Vagina (tissue), 2 donors: ENCODE results near the gene WDFY1. TPM values are rescaled to one million over a fixed set of nuclear protein-coding genes. Genes with fewer than 3 reads are reported as not detected.

Source experiments
- DNase-seq, 2 donors: peaks; one replicate each; pipeline ENCODE4 v3.0.0-alpha.2; 2017; ENCODE audit errors: extremely low spot score in 2 of 2
- H3K27ac ChIP-seq: fragments of 200-600 bp; sonication (generic); one replicate; pipeline ENCODE4 v1.5.1; 2019
- H3K27me3 ChIP-seq: fragments of 200-600 bp; sonication (generic); one replicate; pipeline ENCODE4 v1.5.1; 2019
- H3K36me3 ChIP-seq, 2 donors: fragments of 200-600 bp; sonication (generic); one replicate each; pipeline ENCODE4 v1.5.1; 2017 to 2019
- H3K4me1 ChIP-seq: fragments of 200-600 bp; sonication (generic); one replicate; pipeline ENCODE4 v1.5.1; 2019
- H3K4me3 ChIP-seq, 2 donors: fragments of 200-600 bp; sonication (generic); 1 replicate in 1 of 2; 2 replicates in 1 of 2; pipeline ENCODE4 v1.5.1; 2016 to 2019
- H3K9me3 ChIP-seq: fragments of 200-600 bp; sonication (generic); one replicate; pipeline ENCODE4 v1.5.1; 2019
- CTCF ChIP-seq, 3 experiments: fragments of 450-650 bp in 2 of 3; fragments of 200-600 bp in 1 of 3; sonication (generic) in 1 of 3; IDR thresholded peaks; one replicate each; pipeline ENCODE4 v1.5.1; 2017 to 2019; ENCODE audit warnings: antibody characterized with exemption in 3 of 3, mild to moderate bottlenecking in 2 of 3, moderate library complexity in 2 of 3
- POLR2A ChIP-seq, 2 donors: fragments of 450-650 bp; IDR thresholded peaks; one replicate each; pipeline ENCODE4 v1.6.1; 2017; ENCODE audit warnings: antibody characterized with exemption in 2 of 2, mild to moderate bottlenecking in 2 of 2, moderate library complexity in 2 of 2
- POLR2AphosphoS5 ChIP-seq, 2 donors: sonication (generic); formaldehyde crosslinking; IDR thresholded peaks; one replicate each; pipeline ENCODE4 v1.9.0; 2017; ENCODE audit warnings: antibody characterized with exemption in 2 of 2, mild to moderate bottlenecking in 2 of 2, low read depth in 1 of 2; ENCODE audit not compliant: insufficient read depth in 1 of 2
- intact Hi-C: fragments of 100-400 bp; cut with DNase I; formaldehyde crosslinking; loops from one replicate; pipeline ENCODE4 v1.15.1; 2023
- total RNA-seq: library from RNA; depleted of rRNA; stranded (reverse); fragments of >200 nt; gene quantifications from one replicate; pipeline ENCODE4 v1.2.3, GENCODE V29; 2016

Gene WDFY1
- total RNA-seq, 1 donor from 2014 or later = 44.2 TPM

- Histone ChIP-seq H3K4me1 (peaks cover 92% of the 10 kb centered on the region), H3K4me3 (no peak overlapping the region), H3K9me3 (no peaks in the 10 kb centered on the region), H3K36me3 (no peaks in the 10 kb centered on the region), H3K27me3 (no peaks in the 10 kb centered on the region), H3K27ac (no peak overlapping the region)
- TF ChIP-seq CTCF (IDR thresholded peaks at IDR 0.05) (no peak), POLR2A (IDR thresholded peaks at IDR 0.05) (no peak), POLR2AphosphoS5 (IDR thresholded peaks at IDR 0.05; ENCODE audit: insufficient read depth in 1 of 2, low read depth in 1 of 2) (no peak)
- no peak for DNase-seq
- intact Hi-C loops = no loop called here
Measured at GRCh38 chr2:223932816-223933800, 12.0 kb downstream of the WDFY1 start.

- no peak for TF ChIP-seq POLR2A (IDR thresholded peaks at IDR 0.05)
- H3K9me3 ChIP-seq = no peaks in the 10 kb centered on the region
- DNase-seq = no peak
- H3K27me3 ChIP-seq = no peaks in the 10 kb centered on the region
- no peak overlapping the region for H3K27ac ChIP-seq
- no peak overlapping the region for H3K4me3 ChIP-seq
- peaks cover 64% of the 10 kb centered on the region for H3K4me1 ChIP-seq
- no peaks in the 10 kb centered on the region for H3K36me3 ChIP-seq
- intact Hi-C loops = no loop called here
Measured at GRCh38 chr2:223930103-223930976, 14.8 kb downstream of the WDFY1 start.

- intact Hi-C loops = no loop called here
- Histone ChIP-seq H3K4me3 (no peak overlapping the region), H3K4me1 (peaks cover 57% of the 10 kb centered on the region), H3K36me3 (no peaks in the 10 kb centered on the region), H3K27me3 (no peaks in the 10 kb centered on the region), H3K9me3 (no peaks in the 10 kb centered on the region), H3K27ac (no peak overlapping the region)
- no peak for DNase-seq
- TF ChIP-seq POLR2A (IDR thresholded peaks at IDR 0.05) = no peak
- TF ChIP-seq CTCF (IDR thresholded peaks at IDR 0.05) = no peak
- TF ChIP-seq POLR2AphosphoS5 (IDR thresholded peaks at IDR 0.05; ENCODE audit: insufficient read depth in 1 of 2, low read depth in 1 of 2) = no peak
Measured at GRCh38 chr2:223929571-223930102, 15.5 kb downstream of the WDFY1 start.

GRCh38 chr2:223928113-223929006 lies 16.8 kb downstream of the WDFY1 start:
- Histone ChIP-seq H3K9me3 (no peaks in the 10 kb centered on the region), H3K27me3 (no peaks in the 10 kb centered on the region), H3K4me3 (no peak overlapping the region), H3K4me1 (peaks cover 45% of the 10 kb centered on the region), H3K36me3 (no peaks in the 10 kb centered on the region), H3K27ac (no peak overlapping the region)
- TF ChIP-seq POLR2AphosphoS5 (IDR thresholded peaks at IDR 0.05; ENCODE audit: insufficient read depth in 1 of 2, low read depth in 1 of 2) (no peak), CTCF (IDR thresholded peaks at IDR 0.05) (no peak), POLR2A (IDR thresholded peaks at IDR 0.05) (no peak)
- no peak for DNase-seq
- intact Hi-C loops = no loop called here
